Colonic mucosa (tissue), 4 donors: Measurements from ENCODE around the gene JPH4. TPM values are rescaled to one million over a fixed set of nuclear protein-coding genes. Genes with fewer than 3 reads are reported as not detected.

Experiments
- DNase-seq: peaks from one replicate; pipeline ENCODE4 v3.0.0-alpha.2; 2020
- H3K27ac ChIP-seq: fragments of 200-600 bp; one replicate; pipeline ENCODE4 v1.8.0; 2021
- H3K27me3 ChIP-seq: fragments of 200-600 bp; one replicate; pipeline ENCODE4 v1.8.0; 2021
- H3K36me3 ChIP-seq: fragments of 200-600 bp; one replicate; pipeline ENCODE4 v1.8.0; 2021
- H3K4me1 ChIP-seq: fragments of 200-600 bp; one replicate; pipeline ENCODE4 v1.8.0; 2021; ENCODE audit warnings: mild to moderate bottlenecking
- H3K4me3 ChIP-seq: fragments of 200-600 bp; one replicate; pipeline ENCODE4 v1.8.0; 2021
- H3K9ac ChIP-seq, 2 donors: one replicate each; pipeline ENCODE4 v1.7.0; 2013; ENCODE audit warnings: control low read depth in 2 of 2, low read depth in 2 of 2, low read length in 2 of 2
- H3K9me3 ChIP-seq: fragments of 200-600 bp; one replicate; pipeline ENCODE4 v1.8.0; 2021
- intact Hi-C: fragments of 100-400 bp; cut with DNase I; formaldehyde crosslinking; loops from one replicate; pipeline ENCODE4 v1.14.1; 2022
- total RNA-seq, 2 donors: library from RNA; stranded (reverse); fragmentation: NEBNext Ultra II Directional in 1 of 2; extraction: Animal tissue kit (Norgen Biotek cat#: 25700) in 1 of 2; gene quantifications; one replicate each; pipeline ENCODE4 v1.2.1, GENCODE V29; 2021
- TF ChIP-seq, protein P1 (sequence below): fragments of 200-600 bp; IDR thresholded peaks from one replicate; pipeline ENCODE4 v1.8.0; 2022; ENCODE audit warnings: antibody characterized with exemption, mild to moderate bottlenecking
- donor health status: healthy.
- donor health status: DM: no; HTN: no; CAD: no.
- donor health status: DM: no; HTN: no; CAD: no.

The JPH4 gene
- total RNA-seq, 2 donors from 2014 or later, result 0.30 to 0.58 TPM

DNA sequence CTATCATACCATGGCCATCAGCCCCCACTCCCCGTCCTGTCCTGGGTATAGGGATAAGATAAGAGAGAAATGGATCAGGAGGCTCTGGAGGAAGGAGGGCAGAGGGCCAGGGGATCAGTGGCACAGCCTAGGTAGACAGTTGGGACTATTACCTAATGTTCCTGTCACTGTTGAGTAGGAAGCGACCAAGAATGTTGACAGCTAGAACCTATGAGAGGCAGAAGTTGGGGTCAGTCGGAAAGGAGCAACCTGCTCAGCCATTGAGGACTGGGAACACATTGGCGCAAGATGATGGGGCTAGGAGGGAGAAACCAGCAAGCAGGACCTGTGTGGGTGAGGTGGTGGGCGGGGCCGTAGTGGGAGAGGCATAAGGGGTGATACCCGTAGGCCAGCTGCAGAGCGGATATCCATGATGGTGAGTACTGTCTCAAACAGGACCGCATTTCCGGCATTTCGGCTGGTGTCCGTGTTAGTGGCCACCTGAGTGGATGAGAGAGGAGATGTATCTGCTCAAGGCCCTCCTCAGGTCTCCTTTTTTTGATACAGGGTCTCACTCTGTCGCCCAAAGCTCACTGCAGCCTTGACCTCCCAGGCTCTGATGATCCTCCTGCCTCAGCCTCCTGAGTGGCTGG lies 14.3 kb downstream of the JPH4 start:
- Histone ChIP-seq H3K9ac (no peak overlapping the region), H3K4me1 (no peaks in the 10 kb centered on the region), H3K4me3 (no peak overlapping the region), H3K36me3 (no peaks in the 10 kb centered on the region), H3K27ac (no peak overlapping the region), H3K27me3 (no peaks in the 10 kb centered on the region), H3K9me3 (no peaks in the 10 kb centered on the region)
- DNase-seq, result peak; percentile 21
- intact Hi-C loops, result no loop called here
- TF ChIP-seq, protein P1, sequence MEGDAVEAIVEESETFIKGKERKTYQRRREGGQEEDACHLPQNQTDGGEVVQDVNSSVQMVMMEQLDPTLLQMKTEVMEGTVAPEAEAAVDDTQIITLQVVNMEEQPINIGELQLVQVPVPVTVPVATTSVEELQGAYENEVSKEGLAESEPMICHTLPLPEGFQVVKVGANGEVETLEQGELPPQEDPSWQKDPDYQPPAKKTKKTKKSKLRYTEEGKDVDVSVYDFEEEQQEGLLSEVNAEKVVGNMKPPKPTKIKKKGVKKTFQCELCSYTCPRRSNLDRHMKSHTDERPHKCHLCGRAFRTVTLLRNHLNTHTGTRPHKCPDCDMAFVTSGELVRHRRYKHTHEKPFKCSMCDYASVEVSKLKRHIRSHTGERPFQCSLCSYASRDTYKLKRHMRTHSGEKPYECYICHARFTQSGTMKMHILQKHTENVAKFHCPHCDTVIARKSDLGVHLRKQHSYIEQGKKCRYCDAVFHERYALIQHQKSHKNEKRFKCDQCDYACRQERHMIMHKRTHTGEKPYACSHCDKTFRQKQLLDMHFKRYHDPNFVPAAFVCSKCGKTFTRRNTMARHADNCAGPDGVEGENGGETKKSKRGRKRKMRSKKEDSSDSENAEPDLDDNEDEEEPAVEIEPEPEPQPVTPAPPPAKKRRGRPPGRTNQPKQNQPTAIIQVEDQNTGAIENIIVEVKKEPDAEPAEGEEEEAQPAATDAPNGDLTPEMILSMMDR, result no peak

DNA sequence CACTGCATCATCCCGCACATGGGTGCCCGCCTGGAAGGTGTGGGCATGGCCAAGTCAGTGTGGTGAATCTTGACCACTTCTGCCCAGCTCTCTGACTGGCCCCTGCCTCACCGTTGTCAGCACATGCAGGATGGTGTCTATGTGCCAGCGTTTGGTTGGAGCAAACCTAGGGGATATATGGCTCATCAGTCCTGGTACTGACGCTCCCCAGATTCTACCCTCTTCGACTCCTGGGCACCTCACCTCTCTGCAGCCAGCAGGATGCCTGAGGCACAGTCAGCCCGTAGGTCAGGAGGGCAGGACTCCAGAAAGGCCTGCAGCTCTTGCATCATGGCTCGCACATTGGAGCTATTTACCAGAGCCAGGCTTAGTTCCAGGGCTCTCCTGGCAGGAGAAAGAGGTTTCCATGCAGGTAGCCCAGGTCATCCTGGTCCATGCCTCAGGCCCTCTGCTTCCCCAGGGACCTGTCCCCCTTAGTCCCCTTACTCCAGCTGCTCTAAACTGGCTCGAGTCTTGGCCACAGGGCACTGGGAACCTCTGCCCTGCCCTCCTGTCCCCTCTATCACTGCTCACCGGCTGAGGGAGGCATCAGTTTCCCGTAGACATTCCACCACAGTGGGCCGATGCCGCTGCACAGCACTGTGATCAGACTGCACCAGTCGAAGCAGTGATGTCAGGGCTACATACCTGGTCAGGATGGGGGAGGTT lies 15.0 kb downstream of the JPH4 start:
- Histone ChIP-seq H3K9me3 (no peaks in the 10 kb centered on the region), H3K36me3 (no peaks in the 10 kb centered on the region), H3K27me3 (no peaks in the 10 kb centered on the region), H3K27ac (no peak overlapping the region), H3K9ac (no peak overlapping the region), H3K4me1 (no peaks in the 10 kb centered on the region), H3K4me3 (no peak overlapping the region)
- TF ChIP-seq, protein P1, result no peak
- intact Hi-C loops, result loop anchor here (2.0 kb wide), 1 partner anchor 87 kb away; no protein-coding TSS in a partner anchor
- DNase-seq, result no peak

DNA sequence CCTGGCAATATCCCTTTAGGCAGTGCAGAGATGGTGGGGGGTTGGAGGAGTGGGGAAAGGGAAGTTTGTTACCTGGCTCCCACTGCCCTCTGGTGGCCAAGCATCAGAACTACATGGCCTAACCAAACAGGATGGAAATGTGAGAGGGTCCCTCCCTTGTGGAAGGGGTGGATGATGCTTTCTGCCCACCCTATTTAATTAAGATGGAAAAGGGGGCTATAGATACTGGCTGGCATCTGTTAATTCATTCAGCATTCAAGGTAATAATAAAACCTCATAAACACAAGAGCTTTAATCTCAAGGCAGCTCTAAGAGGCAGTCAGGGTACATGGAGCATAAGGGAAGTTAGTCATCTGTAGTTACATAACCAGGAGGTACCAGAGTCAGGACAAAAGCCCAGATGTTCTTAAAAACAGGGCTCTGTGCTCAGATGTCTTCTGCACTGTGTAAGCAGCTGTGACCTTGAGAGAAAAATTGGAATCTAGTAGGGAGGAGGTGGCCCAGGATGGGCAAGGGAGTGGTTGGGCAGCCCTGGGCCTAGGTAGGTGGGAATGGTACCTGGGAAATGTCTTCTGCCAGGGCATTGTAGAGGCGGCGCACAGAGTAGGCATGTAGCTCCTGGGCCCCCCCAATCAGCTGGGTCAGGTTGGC lies 15.6 kb downstream of the JPH4 start:
- Histone ChIP-seq H3K9ac (no peak overlapping the region), H3K9me3 (no peaks in the 10 kb centered on the region), H3K4me3 (no peak overlapping the region), H3K27ac (no peak overlapping the region), H3K27me3 (no peaks in the 10 kb centered on the region), H3K4me1 (no peaks in the 10 kb centered on the region), H3K36me3 (no peaks in the 10 kb centered on the region)
- TF ChIP-seq, protein P1, result peak; percentile 92
- intact Hi-C loops, result loop anchor here (2.0 kb wide), 1 partner anchor 86 kb away; no protein-coding TSS in a partner anchor
- DNase-seq, result peak; percentile 37

DNA sequence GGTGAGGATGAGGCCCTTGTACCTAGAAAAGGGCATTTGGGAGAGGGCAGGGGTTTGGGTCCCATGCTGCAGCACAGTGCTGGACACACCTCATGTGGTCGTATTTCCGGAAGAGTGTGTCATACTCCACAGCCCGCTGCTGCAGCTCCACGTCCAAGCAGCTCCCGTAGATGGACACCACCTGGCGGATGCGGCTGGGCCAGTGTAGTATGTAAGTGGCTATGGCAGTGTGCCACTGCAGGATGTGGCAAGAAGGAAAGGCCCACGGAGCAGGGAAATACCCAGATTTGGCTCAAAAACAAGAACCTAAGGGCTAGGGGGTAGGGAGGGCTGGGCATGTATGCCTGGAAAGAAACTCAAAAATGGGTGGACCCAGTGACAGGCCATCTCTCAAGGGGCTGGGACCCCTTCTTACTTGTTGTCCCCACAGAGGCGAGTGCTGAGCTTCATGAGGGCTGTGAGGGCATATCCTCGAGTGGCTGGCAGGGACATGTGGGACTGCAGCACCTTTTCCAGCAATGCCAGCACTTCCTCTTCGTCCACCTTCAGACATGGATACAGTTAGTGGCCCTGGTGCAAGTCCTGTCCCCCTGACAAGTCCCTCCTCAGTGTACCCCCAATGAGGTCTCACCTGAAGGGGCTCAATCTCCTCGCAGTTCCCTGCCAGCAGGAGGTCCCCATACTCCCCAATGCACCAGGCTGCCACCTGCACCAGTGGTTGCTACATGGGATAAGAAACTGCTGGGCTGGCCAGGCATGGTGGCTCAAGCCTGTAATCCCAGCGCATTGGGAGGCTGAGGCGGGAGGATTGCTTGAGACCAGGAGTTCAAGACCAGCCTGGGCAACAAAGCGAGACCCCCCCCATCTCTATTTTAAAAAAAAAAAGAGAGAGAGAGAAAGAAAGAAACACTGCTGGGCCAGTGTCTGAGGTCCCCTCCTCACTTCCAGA lies 16.4 kb downstream of the JPH4 start:
- Histone ChIP-seq H3K9me3 (no peaks in the 10 kb centered on the region), H3K27ac (no peak overlapping the region), H3K27me3 (no peaks in the 10 kb centered on the region), H3K36me3 (no peaks in the 10 kb centered on the region), H3K4me3 (no peak overlapping the region), H3K9ac (no peak overlapping the region), H3K4me1 (no peaks in the 10 kb centered on the region)
- TF ChIP-seq, protein P1, result no peak
- no peak for DNase-seq
- intact Hi-C loops, result loop anchor here (2.0 kb wide), 1 partner anchor 85 kb away; no protein-coding TSS in a partner anchor

DNA sequence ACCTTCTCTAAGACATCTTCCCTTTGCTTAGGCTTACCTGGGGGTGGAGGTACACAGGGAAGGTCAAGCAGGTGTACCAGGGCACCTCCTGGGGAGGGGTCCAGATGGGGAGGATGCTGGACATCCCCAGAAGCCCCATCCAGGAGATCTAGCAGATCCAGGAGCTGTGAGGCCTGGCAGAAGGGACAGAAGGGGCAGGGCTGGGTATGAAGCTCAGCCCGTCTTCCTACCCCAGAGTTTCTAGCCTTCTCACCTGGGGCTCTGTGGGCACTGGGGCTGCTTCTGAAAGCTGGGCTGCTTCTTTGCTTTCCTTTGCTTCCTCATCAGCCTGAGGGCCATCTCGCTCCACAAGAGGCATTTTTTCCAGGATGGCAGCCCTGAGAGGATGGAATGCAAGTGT lies 17.3 kb downstream of the JPH4 start:
- intact Hi-C loops, result no loop called here
- H3K4me1 ChIP-seq, result no peaks in the 10 kb centered on the region
- no peak overlapping the region for H3K9ac ChIP-seq
- H3K4me3 ChIP-seq, result no peak overlapping the region
- no peaks in the 10 kb centered on the region for H3K27me3 ChIP-seq
- H3K27ac ChIP-seq, result no peak overlapping the region
- TF ChIP-seq, protein P1, result no peak
- no peaks in the 10 kb centered on the region for H3K36me3 ChIP-seq
- DNase-seq, result no peak
- H3K9me3 ChIP-seq, result no peaks in the 10 kb centered on the region
